ENCODE measurements around the gene FXYD2.
"Not testable (repeated sequence)": the region's sequence is repeated elsewhere in the genome, so short reads cannot be mapped to it uniquely, and the experiment has no call there.

The FXYD2 gene

DNA sequence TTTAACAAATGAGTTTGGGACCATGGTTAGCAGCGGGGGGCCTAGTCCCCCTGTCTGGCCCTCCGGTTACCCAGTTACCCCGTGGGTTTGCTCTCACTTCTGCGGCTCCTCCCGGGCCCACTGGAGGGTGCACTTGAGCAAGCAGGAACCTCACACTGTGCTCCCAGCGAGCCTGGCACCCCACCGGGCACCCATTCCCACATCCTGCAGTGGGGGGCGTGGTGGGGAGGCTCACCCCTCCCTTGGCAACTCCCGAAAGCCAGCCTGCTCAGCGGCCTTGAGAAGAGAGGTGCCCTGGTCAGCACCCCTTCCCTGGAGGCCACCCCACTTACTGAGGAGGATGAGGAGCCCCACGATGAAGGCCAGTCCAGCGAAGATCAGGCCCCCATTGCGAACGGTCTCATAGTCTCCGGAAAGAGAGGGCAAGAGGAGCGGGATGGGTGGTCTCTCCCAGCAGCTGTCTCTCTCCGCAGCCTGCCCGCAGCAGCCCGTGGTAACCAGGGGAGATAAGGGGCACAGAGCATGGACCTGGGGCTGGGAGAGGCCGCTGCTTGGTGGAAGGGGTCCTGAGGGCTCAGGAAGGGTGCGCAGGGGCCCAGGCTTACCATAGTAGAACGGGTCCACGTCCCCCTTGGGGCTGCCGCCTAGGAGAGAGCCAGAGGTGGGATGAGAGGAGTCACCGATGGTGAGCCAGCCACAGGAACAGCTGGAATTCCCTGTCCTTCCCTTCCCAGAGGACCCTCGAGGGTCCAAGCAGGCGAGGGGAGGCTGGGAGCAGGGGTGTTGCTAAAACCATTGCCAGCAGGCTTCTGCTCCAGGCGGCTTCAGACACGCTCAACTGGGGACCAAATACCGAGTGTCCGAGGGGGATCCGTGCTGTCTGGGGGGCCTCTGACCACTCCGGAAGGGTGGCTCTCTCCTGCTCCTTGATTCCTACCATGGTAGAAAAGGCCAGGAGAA is 2.2 kb downstream of the FXYD2 start:
- DNase-seq (ENCODE audit: low read depth in 4 of 4, low spot score in 1 of 4): no peak

DNA sequence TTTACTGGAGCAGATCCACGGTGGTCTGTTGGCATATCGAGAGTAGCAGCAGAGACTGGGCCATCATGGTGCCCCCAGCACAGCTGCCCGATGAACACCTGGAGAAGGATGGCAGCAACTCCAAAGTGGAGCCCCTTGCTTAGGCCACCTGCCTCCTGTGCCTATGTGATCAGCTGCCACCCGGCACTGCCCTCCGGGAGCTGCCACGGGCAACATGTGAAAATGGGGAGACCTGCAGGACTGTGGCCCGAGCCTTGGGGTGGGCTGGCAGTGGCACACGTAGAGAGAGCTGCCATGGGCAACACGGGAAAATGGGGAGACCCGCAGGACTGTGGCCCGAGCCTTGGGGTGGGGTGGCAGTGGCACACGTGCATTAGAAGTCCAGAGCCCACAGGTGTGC is 3.1 kb downstream of the FXYD2 start:
- no peak for DNase-seq (ENCODE audit: low read depth in 4 of 4, low spot score in 1 of 4)

DNA sequence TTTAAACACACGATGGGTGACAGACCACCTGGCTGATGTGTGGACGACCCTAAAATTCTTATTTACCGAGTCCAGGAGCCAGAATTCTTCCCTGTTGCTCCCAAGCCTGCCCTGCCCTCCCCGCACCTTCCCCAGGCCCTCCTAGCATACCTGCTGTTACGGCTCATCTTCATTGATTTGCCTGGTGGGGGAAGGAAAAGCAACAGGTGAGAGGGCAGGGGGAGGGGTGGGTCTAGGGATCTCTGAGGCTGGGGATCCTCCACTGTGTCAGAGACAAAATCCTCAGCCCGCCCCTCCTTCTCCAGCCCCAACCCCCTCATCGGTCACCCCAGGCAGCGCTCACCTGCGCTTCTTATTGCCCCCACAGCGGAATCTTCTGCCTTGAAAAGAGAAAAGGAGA is 4.0 kb downstream of the FXYD2 start:
- DNase-seq (ENCODE audit: low read depth in 4 of 4, low spot score in 1 of 4): no peak

DNA sequence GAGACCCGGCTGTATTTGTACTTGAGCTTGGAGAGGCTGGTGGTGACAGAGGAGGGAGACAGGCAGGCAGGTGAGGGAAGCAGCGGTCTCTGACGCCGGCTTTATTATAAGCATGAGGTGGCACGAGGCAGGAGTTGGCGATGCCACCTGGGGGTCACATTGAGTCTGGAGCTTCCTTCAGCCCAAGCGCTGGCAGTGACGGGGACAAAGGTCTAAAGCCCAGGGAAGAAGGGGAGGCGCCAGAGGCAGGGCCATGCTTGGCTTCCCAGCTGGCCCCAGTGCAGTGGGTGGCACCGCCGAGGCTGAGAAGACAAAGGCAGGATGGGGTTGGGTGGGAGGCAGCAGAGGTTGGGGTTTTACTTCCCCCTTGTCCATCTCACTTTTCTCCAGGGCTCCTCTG is 4.5 kb downstream of the FXYD2 start:
- DNase-seq (ENCODE audit: low read depth in 4 of 4, low spot score in 1 of 4): no peak

DNA sequence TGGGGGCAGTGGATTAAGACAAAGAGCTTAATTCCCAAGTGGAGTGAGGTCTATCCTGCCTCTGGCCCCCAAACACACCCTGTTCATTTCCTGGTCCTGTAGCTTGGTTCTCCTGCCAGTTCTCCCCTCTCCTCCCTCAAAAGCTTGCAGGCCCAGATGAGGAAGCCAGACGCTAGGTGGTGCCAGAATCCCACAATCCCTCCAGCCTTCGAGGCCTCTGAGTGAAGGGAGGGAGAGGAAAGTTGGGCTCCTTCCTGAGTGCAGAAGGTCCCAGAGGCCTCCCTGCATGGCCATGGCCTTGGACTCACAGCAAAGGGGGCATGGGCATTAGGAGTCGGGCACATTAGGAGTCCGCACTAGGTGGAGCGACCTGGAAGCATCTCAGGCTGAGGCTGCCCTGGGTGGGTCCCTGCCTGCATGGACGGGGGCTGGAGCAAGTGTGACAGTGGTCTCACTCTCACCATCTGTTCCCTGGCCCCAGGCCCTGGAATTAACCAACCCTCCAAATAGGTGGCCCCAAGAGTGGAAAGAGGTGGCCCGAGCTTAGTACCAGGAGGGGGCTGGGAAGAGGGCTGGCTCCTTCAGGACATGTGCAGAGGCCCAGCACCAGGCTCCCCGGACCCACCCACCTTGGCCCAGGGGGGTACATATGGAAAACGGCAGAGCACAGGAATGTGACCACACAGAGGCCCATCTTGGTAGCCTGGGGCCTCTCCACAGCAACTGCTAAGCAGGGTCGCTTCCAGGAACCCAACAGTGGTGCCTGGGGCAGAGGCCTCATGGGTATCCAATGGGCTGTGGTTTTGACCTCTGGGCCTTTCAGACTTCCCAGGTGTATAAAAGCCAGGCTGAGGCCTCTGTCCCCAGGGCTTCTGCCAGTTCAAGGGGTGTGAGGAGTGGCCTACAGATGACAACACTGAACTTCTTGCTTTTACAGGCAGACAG is 5.2 kb downstream of the FXYD2 start:
- DNase-seq (ENCODE audit: low read depth in 4 of 4, low spot score in 1 of 4): no peak

DNA sequence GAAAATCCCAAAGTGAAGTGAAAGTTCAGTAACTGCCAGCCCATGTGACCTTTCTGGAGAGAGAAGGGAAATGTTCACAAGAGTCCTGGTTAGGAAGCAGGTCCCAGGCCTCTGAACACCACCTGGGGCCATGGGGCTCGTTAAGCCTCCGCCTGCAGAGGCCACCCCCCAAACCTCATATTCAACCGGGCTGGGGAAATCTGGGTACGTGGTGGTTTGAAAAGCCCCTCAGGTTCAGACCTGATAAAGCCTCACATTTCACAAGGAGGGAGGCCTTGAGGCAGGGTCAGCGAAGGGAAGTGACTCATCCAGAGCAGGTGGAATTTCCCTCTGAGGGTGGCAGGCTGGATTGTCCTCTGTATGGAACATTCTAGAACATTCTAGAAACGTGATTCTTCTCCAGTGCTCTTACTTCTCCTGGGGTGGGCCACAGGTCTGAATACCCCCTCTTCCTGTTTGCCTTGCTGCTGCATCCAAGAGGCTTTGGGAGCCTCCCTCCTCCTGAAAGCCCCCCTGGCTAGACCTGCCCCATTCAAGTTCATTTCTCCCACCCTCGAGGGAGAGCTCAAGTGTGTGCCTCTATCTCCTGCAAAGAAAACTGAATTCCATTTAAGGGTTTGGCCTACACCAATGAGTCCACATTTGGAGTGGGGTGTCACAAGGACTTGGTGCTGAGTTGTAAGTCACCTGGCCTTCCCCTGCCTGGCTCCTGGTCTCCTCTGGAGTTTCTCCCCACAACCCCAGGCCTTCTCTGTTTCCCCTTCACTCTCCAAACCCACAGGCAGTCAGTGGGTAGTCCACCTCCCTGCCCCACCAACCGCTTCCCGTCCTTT is 6.3 kb downstream of the FXYD2 start:
- no peak for DNase-seq (ENCODE audit: low read depth in 4 of 4, low spot score in 1 of 4)

DNA sequence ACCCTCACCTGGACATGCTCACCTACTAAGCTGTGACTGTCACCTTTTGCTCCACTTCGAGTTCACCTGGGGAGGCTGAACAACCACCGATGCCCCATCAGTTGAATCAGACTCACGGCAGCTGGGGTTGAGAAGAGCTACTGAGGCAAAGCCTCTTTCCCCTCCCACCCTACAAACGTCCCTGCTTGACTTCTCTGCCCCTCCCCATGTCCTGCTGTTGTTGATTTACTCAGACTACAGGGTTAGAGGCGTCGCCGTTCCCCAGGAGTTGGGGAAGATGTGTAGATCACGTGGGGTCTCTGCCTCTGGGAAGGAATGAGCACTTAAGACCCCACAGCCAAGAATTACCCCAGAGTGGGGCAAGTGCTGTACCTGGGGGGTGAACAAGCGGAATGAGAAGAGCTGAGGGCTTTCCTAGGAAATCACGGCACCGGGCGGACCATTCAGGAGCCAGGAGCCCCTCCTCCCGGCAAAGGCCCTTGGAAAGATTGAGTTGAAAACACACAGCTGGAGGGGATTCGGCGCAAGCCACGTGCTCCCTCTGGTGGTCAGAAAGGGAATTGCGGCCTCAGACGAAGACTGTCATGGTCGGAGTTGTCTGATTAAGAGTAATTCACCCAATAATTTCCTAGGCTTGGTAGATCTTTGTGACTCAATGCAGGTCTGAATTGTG is 7.0 kb downstream of the FXYD2 start:
- peak; percentile 77 to 91 (median 86) for DNase-seq (ENCODE audit: low read depth in 4 of 4, low spot score in 1 of 4)

DNA sequence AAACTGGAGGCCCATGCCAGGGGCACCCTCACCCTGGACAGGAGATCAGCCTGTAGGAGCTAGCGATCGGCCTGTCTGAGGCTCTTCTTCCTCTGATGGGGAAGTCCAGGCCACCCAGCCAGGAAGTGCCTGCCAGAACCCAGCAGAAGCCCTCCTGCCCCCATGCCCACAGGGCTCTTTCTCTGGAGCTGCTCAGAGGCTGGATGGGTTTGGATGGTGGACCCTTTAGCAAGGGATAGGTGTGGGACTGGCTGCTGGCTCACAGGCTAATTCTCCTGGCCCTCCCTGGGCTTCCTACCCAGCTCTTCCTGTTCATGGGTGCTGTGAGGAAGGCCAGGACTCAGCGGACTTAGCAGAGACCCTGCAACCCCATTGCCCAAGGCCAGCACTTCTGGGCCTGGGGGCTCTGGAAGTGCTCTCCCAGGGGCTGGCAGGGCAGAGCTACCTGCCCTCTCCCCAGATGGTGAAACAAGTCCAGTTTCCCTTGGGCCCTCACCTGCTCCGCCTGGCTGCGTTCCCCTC is 7.6 kb downstream of the FXYD2 start:
- no peak for DNase-seq (ENCODE audit: low read depth in 4 of 4, low spot score in 1 of 4)

DNA sequence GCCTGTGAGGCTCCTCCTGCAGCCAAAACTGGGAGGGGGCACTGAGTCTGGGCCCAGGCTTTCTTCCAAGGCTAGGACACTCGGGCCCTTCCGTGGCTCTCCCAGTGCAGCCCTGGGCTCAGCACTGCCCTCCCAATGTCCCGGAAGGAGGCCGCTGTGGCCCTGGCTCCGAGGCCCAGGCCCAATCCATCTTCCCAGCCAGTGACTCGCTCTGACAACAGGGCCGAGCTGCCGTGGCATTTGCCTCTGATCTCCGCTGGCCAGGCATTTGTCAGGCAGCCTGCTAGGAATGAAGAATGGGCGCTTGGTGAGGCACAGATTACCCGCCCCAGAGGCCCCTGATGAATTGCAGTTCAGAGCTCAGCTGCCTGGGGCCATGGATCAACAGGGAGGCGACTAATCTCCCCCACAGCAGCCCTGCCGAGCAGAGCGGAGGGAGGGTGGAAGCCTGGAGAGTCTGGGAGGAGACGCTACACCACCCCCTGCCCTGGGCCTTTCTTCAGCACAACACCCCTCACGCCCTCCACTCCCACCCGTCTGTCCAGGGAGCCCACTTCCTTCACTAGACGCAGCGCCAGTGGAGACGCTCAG is 8.3 kb downstream of the FXYD2 start:
- no peak for DNase-seq (ENCODE audit: low read depth in 4 of 4, low spot score in 1 of 4)

DNA sequence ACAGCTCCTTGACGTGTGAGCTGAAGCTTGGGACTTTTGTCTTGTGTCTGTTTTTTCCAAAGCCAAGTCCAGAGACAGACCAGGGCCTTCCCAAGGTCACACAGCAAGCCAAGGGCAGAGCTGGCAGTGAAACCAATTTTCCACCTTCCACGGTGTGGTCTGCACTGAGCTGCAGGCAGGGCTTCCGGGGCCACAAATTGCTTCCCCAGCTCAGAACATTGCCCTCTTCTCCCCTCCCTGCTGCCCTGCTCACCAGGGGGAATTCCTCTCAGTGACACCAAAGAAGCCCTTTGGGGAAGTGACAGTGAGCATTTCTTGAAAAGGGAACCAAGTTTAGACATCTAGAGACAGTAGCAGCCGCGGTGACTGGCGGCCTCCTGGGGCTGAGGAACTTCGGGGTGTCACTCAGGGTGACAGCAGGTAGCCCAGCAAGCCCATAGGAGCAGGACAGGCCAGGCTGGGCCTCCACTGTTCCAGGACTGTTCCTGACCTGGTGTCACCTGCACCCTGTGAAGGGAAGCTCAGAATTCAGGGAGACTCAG is 9.2 kb downstream of the FXYD2 start:
- DNase-seq (ENCODE audit: low read depth in 4 of 4, low spot score in 1 of 4): peak in 2 of 4 experiments; percentile 46 to 60

DNA sequence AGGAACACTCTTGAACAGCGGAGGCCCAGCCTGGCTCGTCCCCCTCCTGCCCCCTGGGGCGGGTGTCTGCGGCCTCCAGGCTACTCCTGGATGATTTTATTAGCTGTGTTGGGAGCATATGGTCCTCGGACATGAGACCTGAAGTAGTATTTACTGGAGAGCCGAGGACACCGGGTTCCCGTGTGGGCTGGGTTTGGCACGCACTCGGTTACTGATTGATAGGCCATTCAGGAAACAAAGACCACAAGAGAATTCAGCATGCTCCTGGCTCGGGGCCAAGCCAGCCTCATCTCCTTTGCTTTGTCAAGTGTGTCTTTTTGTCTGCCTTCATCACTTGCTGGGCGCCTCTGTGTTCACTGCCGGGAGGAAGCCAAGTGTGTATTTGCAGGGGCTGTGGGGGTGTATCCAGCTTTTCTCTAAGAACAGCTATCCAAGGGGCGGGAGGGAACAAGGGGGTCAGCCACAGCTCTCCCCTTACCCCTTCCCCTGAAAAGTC is 9.7 kb downstream of the FXYD2 start:
- DNase-seq (ENCODE audit: low read depth in 4 of 4, low spot score in 1 of 4): peak in 2 of 4 experiments; percentile 44 to 65

DNA sequence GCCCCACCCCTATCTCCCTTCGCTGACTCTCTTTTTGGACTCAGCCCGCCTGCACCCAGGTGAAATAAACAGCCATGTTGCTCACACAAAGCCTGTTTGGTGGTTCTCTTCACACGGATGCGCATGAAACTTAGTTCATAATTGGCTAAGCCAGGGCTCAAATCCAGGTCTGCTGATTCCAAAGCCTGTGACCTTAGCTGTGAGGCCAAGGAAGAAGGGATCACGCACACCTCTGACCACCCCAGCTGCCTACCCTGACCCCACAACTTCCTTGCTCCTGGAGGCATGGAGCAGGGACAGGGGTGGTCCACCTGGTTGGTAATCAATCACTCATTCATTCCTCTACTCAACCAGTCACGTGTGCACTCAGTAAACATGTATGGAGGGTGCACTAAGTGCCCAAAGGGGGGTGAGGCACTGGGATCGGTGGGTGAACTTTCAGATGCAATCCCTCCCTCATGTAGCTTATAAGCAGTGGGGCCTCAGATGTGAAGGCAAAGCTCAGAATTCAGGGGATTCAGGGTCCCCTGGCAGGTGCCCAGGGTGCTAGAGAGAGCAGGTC is 10.3 kb downstream of the FXYD2 start:
- no peak for DNase-seq (ENCODE audit: low read depth in 4 of 4, low spot score in 1 of 4)

DNA sequence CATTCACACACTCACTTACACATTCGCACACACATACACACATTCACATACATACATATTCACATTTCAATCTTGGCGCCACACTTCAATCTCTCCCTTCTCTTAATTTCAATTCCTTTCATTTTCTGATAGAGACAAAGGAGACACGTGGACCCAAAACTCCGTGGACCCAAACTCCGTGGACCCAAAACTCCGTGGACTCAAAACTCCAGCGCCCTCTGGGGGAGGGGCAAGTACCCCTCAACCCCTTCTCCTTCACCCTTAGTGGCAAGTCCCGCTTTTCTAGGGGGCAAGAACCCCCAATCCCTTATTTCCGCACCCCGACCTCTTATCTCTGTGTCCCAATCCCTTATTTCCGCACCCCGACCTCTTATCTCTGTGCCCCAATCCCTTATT is 14.5 kb downstream of the FXYD2 start:
- DNase-seq (ENCODE audit: low read depth in 4 of 4, low spot score in 1 of 4): not testable (repeated sequence)

DNA sequence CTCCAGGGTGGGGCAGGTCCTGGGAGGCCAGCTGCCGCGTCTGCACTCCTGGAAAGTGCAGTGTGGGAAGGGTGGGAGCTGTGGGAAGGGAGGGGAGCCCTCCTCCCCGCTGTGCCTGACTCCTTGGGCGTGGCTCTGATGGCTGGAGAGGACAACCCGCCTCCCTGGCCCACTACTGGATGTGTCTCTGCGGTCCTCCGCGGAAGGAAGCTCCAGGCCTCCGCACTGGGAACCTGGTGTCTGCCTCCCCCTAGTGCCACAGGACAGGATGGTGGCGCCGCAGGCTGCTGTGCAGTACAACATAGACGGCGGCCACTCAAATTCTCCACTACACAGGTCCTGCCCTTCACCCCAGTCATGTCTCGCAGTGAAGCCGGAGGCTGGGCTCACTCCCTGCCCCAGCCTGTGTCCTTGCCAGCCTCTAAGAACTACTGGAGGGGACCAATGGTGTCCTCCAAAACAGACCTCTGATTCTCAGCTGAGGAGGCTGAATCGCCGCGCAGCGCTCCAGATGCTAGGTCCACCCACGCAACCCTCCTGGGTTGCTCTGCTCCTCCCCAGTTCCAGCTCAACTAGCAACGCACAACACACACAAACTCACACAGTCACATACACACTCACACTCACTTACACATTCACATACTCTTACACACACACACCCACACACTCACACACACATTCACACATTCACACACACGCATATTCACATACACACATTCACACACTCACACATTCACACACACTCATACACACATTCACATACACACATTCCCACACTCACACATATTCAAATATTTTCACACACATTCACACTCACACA is 15.1 kb downstream of the FXYD2 start:
- no peak for DNase-seq (ENCODE audit: low read depth in 4 of 4, low spot score in 1 of 4)

DNA sequence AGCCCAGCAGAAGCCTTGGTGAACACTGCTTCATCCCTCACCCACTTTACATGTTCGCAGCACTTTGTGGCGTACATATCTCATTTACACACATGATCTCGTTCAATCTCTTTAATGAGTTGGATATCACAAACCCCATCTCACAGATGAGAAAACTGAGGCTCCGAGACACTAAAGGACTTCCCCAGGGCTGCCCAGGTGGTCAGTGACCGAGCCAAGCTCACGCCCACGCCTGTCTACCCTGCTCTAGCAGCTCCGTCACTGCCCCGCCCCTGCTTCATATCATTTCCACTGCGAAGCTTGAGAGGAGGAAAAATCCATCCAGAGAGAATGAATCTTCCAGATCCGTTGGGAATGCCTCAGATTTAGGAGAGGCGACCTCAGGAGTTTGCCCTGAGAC is 15.8 kb downstream of the FXYD2 start:
- no peak for DNase-seq (ENCODE audit: low read depth in 4 of 4, low spot score in 1 of 4)

DNA sequence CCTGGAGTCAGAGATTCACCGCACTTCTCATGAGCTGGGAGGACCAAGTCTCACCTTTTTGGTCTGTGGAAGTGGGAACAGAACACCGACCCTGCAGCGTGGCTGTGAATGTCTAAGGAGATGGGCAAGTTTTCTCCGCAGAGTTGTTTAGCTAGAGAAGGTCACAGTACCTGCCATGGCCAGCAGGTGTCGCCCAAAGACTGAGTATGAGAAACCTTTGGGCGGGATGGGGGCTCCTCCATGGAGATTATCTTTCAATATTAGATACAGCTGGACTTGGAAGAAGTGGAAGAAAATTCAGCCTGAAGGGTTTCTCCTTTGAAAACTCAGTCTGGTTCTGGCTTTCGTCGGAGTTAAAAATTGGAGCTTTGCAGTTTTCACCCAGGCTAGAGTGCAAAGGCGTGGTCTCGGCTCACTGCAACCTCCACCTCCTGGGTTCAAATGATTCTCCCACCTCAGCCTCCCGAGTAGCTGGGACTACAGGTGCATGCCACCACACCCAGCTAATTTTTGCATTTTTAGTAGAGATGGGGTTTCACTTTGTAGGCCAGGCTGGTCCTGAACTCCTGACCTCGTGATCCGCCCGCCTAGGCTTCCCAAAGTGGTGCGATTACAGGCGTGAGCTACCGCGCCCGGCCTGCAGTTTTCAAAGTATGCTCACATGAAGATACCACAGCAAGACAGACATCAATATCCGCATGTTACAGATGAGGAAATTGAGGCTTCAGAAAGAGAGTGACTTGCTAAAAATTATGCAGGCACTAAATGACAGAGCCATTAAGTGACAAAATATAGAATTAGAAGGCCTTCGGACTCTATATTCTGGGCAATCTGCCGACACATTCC is 16.8 kb downstream of the FXYD2 start:
- peak; percentile 49 to 82 (median 67) for DNase-seq (ENCODE audit: low read depth in 4 of 4, low spot score in 1 of 4)

DNA sequence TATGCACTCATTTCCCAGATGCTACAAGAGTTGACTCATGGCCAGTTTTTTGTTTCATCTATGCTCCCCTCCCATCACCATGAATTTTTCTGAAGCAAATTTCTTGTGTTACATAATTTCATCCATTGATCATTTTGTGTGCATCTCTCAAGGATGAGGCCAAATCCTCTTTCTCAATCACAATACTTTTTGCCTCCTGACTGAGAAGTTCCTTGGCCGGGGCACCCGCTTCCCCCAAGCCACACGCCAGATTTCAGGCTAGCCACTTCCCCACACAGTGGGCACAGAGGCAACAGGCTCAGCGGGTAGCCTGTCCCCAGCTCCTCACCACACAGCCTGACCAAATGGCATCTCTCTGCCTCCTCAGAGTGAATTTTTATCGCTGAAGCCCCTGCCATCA is 17.7 kb downstream of the FXYD2 start:
- no peak for DNase-seq (ENCODE audit: low read depth in 4 of 4, low spot score in 1 of 4)
